H1 (cell line): Measurements from ENCODE around the gene OLFM2. TPM values are rescaled to one million over a fixed set of nuclear protein-coding genes. Genes with fewer than 3 reads are reported as not detected.

Experiments
- CEBPB ChIP-seq: IDR thresholded peaks from 2 replicates; pipeline ENCODE4 v1.6.1; 2012; ENCODE audit warnings: low read depth, low read length
- CHD7 ChIP-seq: fragments of 300-600 bp; sonication (generic); IDR thresholded peaks from 2 replicates; pipeline ENCODE4 v1.7.1; 2012; ENCODE audit warnings: low read length, moderate library complexity, mild to moderate bottlenecking, inconsistent platforms; ENCODE audit not compliant: insufficient replicate concordance
- CTBP2 ChIP-seq: IDR thresholded peaks from 2 replicates; pipeline ENCODE4 v1.7.0; 2011; ENCODE audit warnings: borderline replicate concordance, mild to moderate bottlenecking, moderate library complexity, mixed read lengths, low read length; ENCODE audit not compliant: insufficient read depth, insufficient read length
- FOSL1 ChIP-seq: IDR thresholded peaks from 2 replicates; pipeline ENCODE4 v1.6.1; 2011; ENCODE audit warnings: mild to moderate bottlenecking, low read depth, low read length, moderate library complexity; ENCODE audit not compliant: insufficient read depth
- GABPA ChIP-seq: IDR thresholded peaks from 2 replicates; pipeline ENCODE4 v1.6.1; 2011; ENCODE audit warnings: mild to moderate bottlenecking, low read length, moderate library complexity, borderline replicate concordance; ENCODE audit not compliant: insufficient read depth
- NANOG ChIP-seq: IDR thresholded peaks from 2 replicates; pipeline ENCODE4 v1.6.1; 2011; ENCODE audit warnings: low read length, low read depth, mild to moderate bottlenecking, inconsistent platforms; ENCODE audit not compliant: insufficient read depth, poor library complexity, severe bottlenecking
- POLR2A ChIP-seq, 2 experiments: IDR thresholded peaks; 1 replicate in 1 of 2; 2 replicates in 1 of 2; pipeline ENCODE4 v1.6.1; 2011; ENCODE audit warnings: low read depth in 2 of 2, low read length in 2 of 2, mild to moderate bottlenecking in 2 of 2; ENCODE audit errors: control extremely low read depth in 1 of 2
- RXRA ChIP-seq: IDR thresholded peaks from 2 replicates; pipeline ENCODE4 v1.6.1; 2011; ENCODE audit warnings: low read depth, mild to moderate bottlenecking, low read length, moderate library complexity; ENCODE audit not compliant: insufficient read depth
- SAP30 ChIP-seq: fragments of 300-600 bp; sonication (generic); IDR thresholded peaks from 2 replicates; pipeline ENCODE4 v1.7.1; 2012; ENCODE audit warnings: low read length, moderate library complexity, mild to moderate bottlenecking, inconsistent platforms; ENCODE audit not compliant: insufficient read depth, insufficient replicate concordance
- SP4 ChIP-seq: IDR thresholded peaks from 2 replicates; pipeline ENCODE4 v1.6.1; 2012; ENCODE audit warnings: low read length, inconsistent platforms
- ZNF274 ChIP-seq: IDR thresholded peaks from 2 replicates; pipeline ENCODE4 v1.7.0; 2012; ENCODE audit warnings: low read length, borderline replicate concordance; ENCODE audit errors: extremely low read depth
- polyA plus RNA-seq, 7 experiments: library from polyadenylated mRNA; depleted of rRNA in 3 of 7; stranded (reverse) in 5 of 7; unstranded in 2 of 7; fragments of >200 nt in 5 of 7; fragments of 200-250 nt in 2 of 7; gene quantifications; 1 replicate in 5 of 7; 2 replicates in 1 of 7; 4 replicates in 1 of 7; pipeline versions ENCODE4 v1.2.1 to v1.2.3, GENCODE V29; 2011 to 2013; ENCODE audit warnings: missing spikeins in 2 of 7, mixed read lengths in 2 of 7
- total RNA-seq: library from RNA; stranded (reverse); fragmentation: NEBNext Ultra II Directional; extraction: Animal tissue kit (Norgen Biotek cat#: 25700); gene quantifications from 2 replicates; pipeline ENCODE4 v1.2.1, GENCODE V29; 2021

Gene OLFM2
- total and polyA plus RNA-seq, 2 of the 8 experiments (the other 6 are each of a cell fraction or from before 2014, with no cell fraction given) = 68.2 to 151 TPM

- TF ChIP-seq CHD7 (no peak), RXRA (no peak), SAP30 (no peak), GABPA (no peak), SP4 (no peak), ZNF274 (no peak), CEBPB (no peak), FOSL1 (no peak), POLR2A (IDR thresholded peaks at IDR 0.05; ENCODE audit: control extremely low read depth in 1 of 2, low read depth in 2 of 2, low read length in 2 of 2) (no peak), NANOG (no peak), CTBP2 (no peak)
Measured at GRCh38 chr19:9872618-9873242, 63.6 kb downstream of the OLFM2 start (continued).
